PC-3 (cell line): ENCODE results near the gene ODC1. TPM values are rescaled to one million over a fixed set of nuclear protein-coding genes. Genes with fewer than 3 reads are reported as not detected.

Experiments used
- ATAC-seq: fragments of 200-7000 bp; cut with Tn5 transposase; 2 replicates; pipeline ENCODE4 v1.9.1; 2020; ENCODE audit warnings: mild to moderate bottlenecking, moderate library complexity
- BruUV-seq: library from RNA; stranded (reverse); fragments of 400-500 nt; replicated peaks from 2 replicates; lab custom pipeline; 2021; lab: Mats Ljungman, UMichigan
- CTCF ChIA-PET: fragments of 300-600 bp; sonication (Branson Sonifier 250); formaldehyde crosslinking; loops from one replicate; lab custom pipeline; 2022; ENCODE audit warnings: antibody characterized with exemption; lab: Charles Lee
- POLR2A ChIA-PET: fragments of 300-600 bp; sonication (Branson Sonifier 250); formaldehyde crosslinking; loops from one replicate; lab custom pipeline; 2022; ENCODE audit warnings: antibody characterized with exemption; ENCODE audit not compliant: unreplicated experiment; lab: Charles Lee
- DNase-seq: peaks from one replicate; pipeline ENCODE4 v3.0.0-alpha.2; 2015
- H2AFZ ChIP-seq: fragments of 300-600 bp; sonication (generic); 2 replicates; pipeline ENCODE4 v1.6.0; 2016; ENCODE audit warnings: antibody characterized with exemption, low read length
- H3F3A ChIP-seq: fragments of 300-600 bp; sonication (generic); one replicate; pipeline ENCODE4 v1.6.0; 2017; ENCODE audit warnings: antibody characterized with exemption, low read length, control low read depth, mild to moderate bottlenecking; ENCODE audit not compliant: unreplicated experiment
- H3K27ac ChIP-seq: fragments of 300-600 bp; sonication (generic); 2 replicates; pipeline ENCODE4 v1.5.1; 2016; ENCODE audit warnings: mild to moderate bottlenecking, low read length
- H3K27me3 ChIP-seq: fragments of 300-600 bp; sonication (generic); 2 replicates; pipeline ENCODE4 v1.6.1; 2016; ENCODE audit warnings: low read length, mixed read lengths
- H3K36me3 ChIP-seq: fragments of 300-600 bp; sonication (generic); 2 replicates; pipeline ENCODE4 v1.6.1; 2016; ENCODE audit warnings: low read depth, mixed run types, low read length, mixed read lengths
- H3K4me1 ChIP-seq: fragments of 300-600 bp; sonication (generic); 2 replicates; pipeline ENCODE4 v1.5.1; 2016; ENCODE audit warnings: low read length; ENCODE audit not compliant: insufficient read depth
- H3K4me2 ChIP-seq: fragments of 300-600 bp; sonication (generic); 2 replicates; pipeline ENCODE4 v1.6.0; 2016; ENCODE audit warnings: low read length
- H3K4me3 ChIP-seq: fragments of 300-600 bp; sonication (generic); 2 replicates; pipeline ENCODE4 v1.5.1; 2016; ENCODE audit warnings: mild to moderate bottlenecking, low read length, mixed read lengths
- H3K79me2 ChIP-seq: fragments of 300-600 bp; sonication (generic); 2 replicates; pipeline ENCODE4 v1.6.1; 2017; ENCODE audit warnings: low read length, mixed read lengths
- H3K9ac ChIP-seq: fragments of 300-600 bp; sonication (generic); 2 replicates; pipeline ENCODE4 v1.6.0; 2016; ENCODE audit warnings: mild to moderate bottlenecking, low read length
- H3K9me2 ChIP-seq: fragments of 300-600 bp; sonication (generic); replicated peaks from 2 replicates; pipeline ENCODE4 v1.6.1; 2016; ENCODE audit warnings: mixed run types, low read length, mixed read lengths
- H3K9me3 ChIP-seq: fragments of 300-600 bp; sonication (generic); 2 replicates; pipeline ENCODE4 v1.6.1; 2016; ENCODE audit warnings: low read length, mixed read lengths
- H4K20me1 ChIP-seq: fragments of 300-600 bp; sonication (generic); 2 replicates; pipeline ENCODE4 v1.6.1; 2016; ENCODE audit warnings: low read length, mixed read lengths
- CTCF ChIP-seq: fragments of 300-600 bp; sonication (generic); conservative IDR thresholded peaks from 2 replicates; pipeline ENCODE4 v1.5.1; 2017; ENCODE audit warnings: antibody characterized with exemption, low read depth, mild to moderate bottlenecking, low read length
- EZH2 ChIP-seq: fragments of 300-600 bp; sonication (generic); IDR thresholded peaks from one replicate; pipeline ENCODE4 v1.6.1; 2017; ENCODE audit warnings: antibody characterized with exemption, mild to moderate bottlenecking, low read length; ENCODE audit not compliant: unreplicated experiment
- EZH2phosphoT487 ChIP-seq: fragments of 300-600 bp; sonication (generic); IDR thresholded peaks from 2 replicates; pipeline ENCODE4 v1.6.1; 2018; ENCODE audit warnings: mild to moderate bottlenecking, antibody characterized with exemption, low read length, borderline replicate concordance
- intact Hi-C: fragments of 100-400 bp; cut with micrococcal nuclease; formaldehyde crosslinking; loops from 2 replicates; pipeline ENCODE4 v1.9.0; 2023
- total RNA-seq: library from RNA; depleted of rRNA; stranded (reverse); fragments of >200 nt; gene quantifications from 2 replicates; pipeline ENCODE4 v1.2.3, GENCODE V29; 2014

The ODC1 gene
- total RNA-seq, 1 experiment from 2014 or later = 712 TPM

GRCh38 chr2:10422251-10422650, 25.9 kb downstream of the ODC1 start:
- Histone ChIP-seq H3K9me2 (no peaks in the 10 kb centered on the region), H3K4me3 (no peak overlapping the region), H3K27me3 (no peaks in the 10 kb centered on the region), H3F3A (no peaks in the 10 kb centered on the region), H2AFZ (no peak overlapping the region), H3K4me2 (no peak overlapping the region), H3K36me3 (peaks cover 40% of the 10 kb centered on the region), H3K79me2 (peaks cover 5% of the 10 kb centered on the region; the same call in 1 of the 2 replicates), H3K9me3 (no peaks in the 10 kb centered on the region), H3K4me1 (peaks cover 5% of the 10 kb centered on the region), H3K27ac (no peak overlapping the region), H4K20me1 (no peaks in the 10 kb centered on the region), H3K9ac (no peak overlapping the region)
- no peak for TF ChIP-seq CTCF
- no peak for TF ChIP-seq EZH2
- TF ChIP-seq EZH2phosphoT487 = no peak
- intact Hi-C loops = no loop called here
- ATAC-seq (no peak), DNase-seq (no peak)
- ChIA-PET POLR2A (no interaction called here), CTCF (no interaction called here)
- no TSS peak for BruUV-seq

DNA sequence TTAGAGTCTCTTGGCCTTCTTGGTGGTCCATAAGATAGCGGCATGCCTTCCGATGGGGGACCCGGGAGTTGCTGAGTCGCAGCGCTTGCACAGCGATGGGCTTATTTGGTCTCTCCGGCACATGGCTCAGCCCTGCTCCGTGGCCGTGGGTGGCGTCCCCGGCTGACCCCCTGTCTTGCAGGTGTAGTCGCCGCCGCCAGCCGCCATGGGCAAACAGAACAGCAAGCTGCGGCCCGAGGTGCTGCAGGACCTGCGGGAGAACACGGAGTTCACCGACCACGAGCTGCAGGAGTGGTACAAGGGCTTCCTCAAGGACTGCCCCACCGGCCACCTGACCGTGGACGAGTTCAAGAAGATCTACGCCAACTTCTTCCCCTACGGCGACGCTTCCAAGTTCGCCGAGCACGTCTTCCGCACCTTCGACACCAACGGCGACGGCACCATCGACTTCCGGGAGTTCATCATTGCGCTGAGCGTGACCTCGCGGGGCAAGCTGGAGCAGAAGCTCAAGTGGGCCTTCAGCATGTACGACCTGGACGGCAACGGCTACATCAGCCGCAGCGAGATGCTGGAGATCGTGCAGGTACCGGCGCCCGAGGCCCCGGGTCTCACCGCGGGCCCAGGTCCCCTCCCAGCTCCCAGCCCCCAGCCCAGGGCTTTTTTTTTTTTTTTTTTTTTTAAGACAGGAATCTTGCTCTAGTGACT, 28.4 kb downstream of the ODC1 start:
- Histone ChIP-seq H3K9me3 (no peaks in the 10 kb centered on the region), H2AFZ (no peak overlapping the region), H3K79me2 (peaks cover 27% of the 10 kb centered on the region), H3K9me2 (no peaks in the 10 kb centered on the region), H3K9ac (no peak overlapping the region), H3K27me3 (no peaks in the 10 kb centered on the region), H3K4me2 (no peak overlapping the region), H3K4me1 (peaks cover 6% of the 10 kb centered on the region), H3K36me3 (peaks cover 30% of the 10 kb centered on the region), H3K4me3 (no peak overlapping the region), H4K20me1 (no peaks in the 10 kb centered on the region), H3K27ac (no peak overlapping the region), H3F3A (no peaks in the 10 kb centered on the region)
- no peak for DNase-seq
- no TSS peak for BruUV-seq
- POLR2A ChIA-PET = no interaction called here
- no peak for TF ChIP-seq EZH2phosphoT487
- TF ChIP-seq CTCF = no peak
- no peak for TF ChIP-seq EZH2
- CTCF ChIA-PET = no interaction called here
- intact Hi-C loops = no loop called here
- no peak for ATAC-seq
